Lower leg skin (tissue), 4 donors: ENCODE data around the gene RASAL3. TPM values are rescaled to one million over a fixed set of nuclear protein-coding genes. Genes with fewer than 3 reads are reported as not detected.
A peak's percentile ranks its signal among the peaks of the same experiment; 100 is the strongest.

ENCODE experiments used
- DNase-seq, 2 donors: peaks; one replicate each; pipeline ENCODE4 v3.0.0-alpha.2; 2019; ENCODE audit warnings: low spot score in 2 of 2
- H3K4me3 ChIP-seq: fragments of 200-600 bp; sonication (generic); 2 replicates; pipeline ENCODE4 v1.5.1; 2017; ENCODE audit warnings: mild to moderate bottlenecking, low read depth; ENCODE audit not compliant: poor library complexity, severe bottlenecking
- POLR2A ChIP-seq, 2 donors: fragments of 450-650 bp; IDR thresholded peaks; one replicate each; pipeline ENCODE4 v1.6.1; 2016 to 2017; ENCODE audit warnings: antibody characterized with exemption in 2 of 2, mild to moderate bottlenecking in 1 of 2, moderate library complexity in 1 of 2
- WGBS, 2 donors: methylation state at CpG; one replicate each; pipeline ENCODE4 v1.1.5; 2018; 5-methylcytosine and 5-hydroxymethylcytosine counted together
- intact Hi-C: fragments of 100-400 bp; cut with DNase I; formaldehyde crosslinking; loops from one replicate; pipeline ENCODE4 v1.15.0; 2023; ENCODE audit warnings: low total_unique reads
- total RNA-seq, 4 donors: library from RNA; depleted of rRNA; stranded (reverse); fragments of >200 nt; gene quantifications; one replicate each; pipeline ENCODE4 v1.1.0, GENCODE V29; 2016
- TF ChIP-seq, protein P1 (sequence below), 3 donors: fragments of 450-650 bp; IDR thresholded peaks; one replicate each; pipeline ENCODE4 v1.5.1; 2016; ENCODE audit warnings: antibody characterized with exemption in 3 of 3, mild to moderate bottlenecking in 3 of 3, moderate library complexity in 2 of 3

Gene RASAL3
- total RNA-seq, 4 donors from 2014 or later = 0.17 to 2.1 (median 1.5) TPM

DNA sequence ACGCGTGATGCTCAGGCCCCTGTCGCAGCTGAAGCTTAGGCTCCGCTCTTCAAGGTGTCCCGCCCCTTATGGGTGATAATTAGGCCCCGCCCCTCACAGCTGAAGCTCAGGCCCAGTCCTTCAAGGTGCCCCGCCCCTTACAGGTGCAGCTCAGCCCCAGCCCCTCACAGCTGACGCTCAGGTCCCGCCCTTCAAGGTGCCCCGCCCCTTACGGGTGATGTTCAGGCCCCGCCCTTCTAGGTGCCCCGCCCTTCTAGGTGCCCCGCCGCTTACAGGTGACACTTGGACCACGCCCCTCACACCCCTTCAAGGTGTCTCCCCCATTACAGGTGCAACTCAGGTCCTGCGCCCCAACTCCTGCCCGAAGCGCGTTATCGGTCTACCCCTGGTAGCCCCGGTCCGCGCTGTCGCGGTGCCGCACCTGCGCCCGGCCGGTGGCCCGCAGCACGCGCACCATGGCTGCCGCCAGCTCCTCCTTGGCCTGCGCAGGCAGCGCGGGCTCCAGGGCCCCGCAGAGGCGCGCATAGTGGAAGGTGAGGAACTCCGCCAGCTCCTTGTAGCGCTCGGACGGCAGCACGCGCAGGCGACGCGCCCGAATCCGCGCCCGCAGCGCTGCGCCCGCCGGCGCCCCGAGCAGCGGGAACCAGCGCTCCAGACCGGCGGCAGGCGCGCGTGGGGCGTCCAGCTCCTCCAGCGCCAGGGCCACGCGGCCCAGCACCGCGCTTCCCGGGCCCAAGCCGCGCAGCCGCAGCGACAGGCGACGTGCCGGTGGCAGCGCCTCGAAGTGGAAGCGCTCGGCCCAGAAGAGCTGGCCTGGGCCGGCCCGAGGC, 7.3 kb downstream of the RASAL3 start:
- intact Hi-C loops = loop anchor here (5.0 kb wide), 1 partner anchor 1165 kb away; no protein-coding TSS in a partner anchor
- WGBS, 2 donors = 19 to 35% methylated on average over 29 to 37 of the region's 86 CpGs
- peak in 1 of 2 donors; percentile 31 for DNase-seq
- no peak overlapping the region for H3K4me3 ChIP-seq
- no peak for TF ChIP-seq POLR2A (IDR thresholded peaks at IDR 0.05)
- TF ChIP-seq, protein P1, sequence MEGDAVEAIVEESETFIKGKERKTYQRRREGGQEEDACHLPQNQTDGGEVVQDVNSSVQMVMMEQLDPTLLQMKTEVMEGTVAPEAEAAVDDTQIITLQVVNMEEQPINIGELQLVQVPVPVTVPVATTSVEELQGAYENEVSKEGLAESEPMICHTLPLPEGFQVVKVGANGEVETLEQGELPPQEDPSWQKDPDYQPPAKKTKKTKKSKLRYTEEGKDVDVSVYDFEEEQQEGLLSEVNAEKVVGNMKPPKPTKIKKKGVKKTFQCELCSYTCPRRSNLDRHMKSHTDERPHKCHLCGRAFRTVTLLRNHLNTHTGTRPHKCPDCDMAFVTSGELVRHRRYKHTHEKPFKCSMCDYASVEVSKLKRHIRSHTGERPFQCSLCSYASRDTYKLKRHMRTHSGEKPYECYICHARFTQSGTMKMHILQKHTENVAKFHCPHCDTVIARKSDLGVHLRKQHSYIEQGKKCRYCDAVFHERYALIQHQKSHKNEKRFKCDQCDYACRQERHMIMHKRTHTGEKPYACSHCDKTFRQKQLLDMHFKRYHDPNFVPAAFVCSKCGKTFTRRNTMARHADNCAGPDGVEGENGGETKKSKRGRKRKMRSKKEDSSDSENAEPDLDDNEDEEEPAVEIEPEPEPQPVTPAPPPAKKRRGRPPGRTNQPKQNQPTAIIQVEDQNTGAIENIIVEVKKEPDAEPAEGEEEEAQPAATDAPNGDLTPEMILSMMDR (IDR thresholded peaks at IDR 0.05) = no peak

DNA sequence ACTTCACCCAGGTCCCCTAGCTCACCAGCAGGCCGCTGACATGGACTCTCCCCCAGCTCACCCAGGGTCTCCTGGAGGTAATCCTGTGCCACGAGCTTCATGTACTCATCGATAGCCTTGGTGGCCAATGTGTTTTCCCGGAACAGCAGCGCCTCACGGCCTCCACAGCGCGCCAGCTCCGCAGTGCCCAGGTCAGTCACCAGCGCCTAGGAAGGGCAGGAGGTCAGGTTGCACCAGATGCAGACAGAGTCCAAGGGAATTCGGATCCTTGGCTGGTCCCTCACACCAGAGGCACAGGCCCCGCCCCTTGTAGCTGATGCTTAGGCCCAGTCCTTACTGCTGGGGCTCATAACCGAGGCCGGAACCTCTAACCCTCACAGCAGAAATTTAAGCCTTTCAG, 7.9 kb downstream of the RASAL3 start:
- no peak for DNase-seq
- WGBS, 2 donors = 34 to 44% methylated on average over 8 to 14 of the region's 14 CpGs
- TF ChIP-seq, protein P1 (IDR thresholded peaks at IDR 0.05) = no peak
- no peak for TF ChIP-seq POLR2A (IDR thresholded peaks at IDR 0.05)
- no peak overlapping the region for H3K4me3 ChIP-seq
- intact Hi-C loops = loop anchor here (5.0 kb wide), 1 partner anchor 1166 kb away; no protein-coding TSS in a partner anchor

DNA sequence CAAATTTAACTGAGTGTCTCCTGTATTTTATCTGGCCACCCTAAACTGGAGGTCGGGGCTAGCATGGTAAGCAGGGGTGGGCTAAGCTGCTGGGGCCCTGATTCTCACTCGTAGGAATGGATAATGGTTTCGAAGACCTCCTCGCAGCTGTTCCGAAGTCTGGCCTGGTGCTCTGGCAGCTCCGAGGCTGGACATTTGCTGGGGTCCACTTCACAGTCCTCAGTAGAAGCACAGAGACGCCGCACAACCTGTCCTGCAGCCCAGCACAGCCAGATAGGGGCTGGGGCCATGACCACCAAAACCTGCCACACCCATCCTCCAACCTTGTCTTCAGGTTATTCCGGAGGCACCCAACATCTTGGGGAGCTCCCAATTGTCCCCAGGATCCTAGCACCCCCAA, 8.3 kb downstream of the RASAL3 start:
- DNase-seq = no peak
- intact Hi-C loops = loop anchor here (5.0 kb wide), 1 partner anchor 1166 kb away; no protein-coding TSS in a partner anchor
- H3K4me3 ChIP-seq = no peak overlapping the region
- 89 to 93% methylated on average over 6 to 9 of the region's 9 CpGs for WGBS, 2 donors
- TF ChIP-seq, protein P1 (IDR thresholded peaks at IDR 0.05) = no peak
- no peak for TF ChIP-seq POLR2A (IDR thresholded peaks at IDR 0.05)

DNA sequence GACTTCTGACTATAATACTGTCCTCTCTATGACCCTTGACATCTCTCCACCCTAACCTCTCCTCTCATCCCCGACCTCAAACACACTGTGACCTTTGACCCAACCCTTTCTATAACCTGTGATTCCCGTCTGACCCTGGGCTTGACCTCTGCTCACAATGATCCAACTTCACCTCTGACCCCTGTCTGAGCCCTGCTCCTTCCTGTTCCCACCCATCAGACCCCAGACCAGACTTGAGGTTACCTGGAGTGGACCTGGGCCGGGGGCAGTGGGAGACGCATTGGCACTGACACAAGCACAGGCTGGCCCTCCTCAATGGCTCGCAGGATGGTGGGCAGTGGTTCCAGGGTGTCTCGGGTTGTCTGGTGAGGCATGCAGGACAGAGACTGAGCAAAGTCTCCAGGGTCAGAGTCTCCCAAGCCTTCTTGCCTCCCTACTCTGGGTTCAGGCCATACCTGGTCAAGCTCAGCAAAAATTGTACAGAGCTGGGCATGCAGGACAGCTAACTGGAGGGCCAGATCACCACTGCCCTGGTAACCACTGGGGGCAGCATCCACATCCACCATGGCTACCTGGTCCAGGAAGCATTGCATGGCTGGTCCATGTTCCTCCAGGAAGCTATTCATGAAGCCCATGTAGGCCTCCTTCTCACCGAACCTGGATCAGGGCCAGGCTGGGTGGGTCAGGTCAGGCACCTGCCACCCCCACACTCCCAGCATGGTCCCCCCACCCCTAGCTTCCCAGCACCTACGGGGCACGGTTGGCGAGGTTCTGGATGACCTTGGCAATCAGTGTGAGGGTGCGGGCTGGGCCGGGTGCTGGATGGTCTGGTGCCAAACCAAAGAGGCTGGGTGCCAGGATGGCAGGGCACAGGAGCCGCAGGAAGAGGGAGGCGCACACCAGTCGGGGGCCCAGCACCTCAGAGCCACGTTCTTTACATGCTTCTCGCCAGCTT, 10.2 kb downstream of the RASAL3 start:
- DNase-seq = no peak
- no peak overlapping the region for H3K4me3 ChIP-seq
- intact Hi-C loops = no loop called here
- no peak for TF ChIP-seq POLR2A (IDR thresholded peaks at IDR 0.05)
- TF ChIP-seq, protein P1 (IDR thresholded peaks at IDR 0.05) = no peak
- WGBS, 2 donors = 68 to 70% methylated on average over 16 to 17 of the region's 17 CpGs

DNA sequence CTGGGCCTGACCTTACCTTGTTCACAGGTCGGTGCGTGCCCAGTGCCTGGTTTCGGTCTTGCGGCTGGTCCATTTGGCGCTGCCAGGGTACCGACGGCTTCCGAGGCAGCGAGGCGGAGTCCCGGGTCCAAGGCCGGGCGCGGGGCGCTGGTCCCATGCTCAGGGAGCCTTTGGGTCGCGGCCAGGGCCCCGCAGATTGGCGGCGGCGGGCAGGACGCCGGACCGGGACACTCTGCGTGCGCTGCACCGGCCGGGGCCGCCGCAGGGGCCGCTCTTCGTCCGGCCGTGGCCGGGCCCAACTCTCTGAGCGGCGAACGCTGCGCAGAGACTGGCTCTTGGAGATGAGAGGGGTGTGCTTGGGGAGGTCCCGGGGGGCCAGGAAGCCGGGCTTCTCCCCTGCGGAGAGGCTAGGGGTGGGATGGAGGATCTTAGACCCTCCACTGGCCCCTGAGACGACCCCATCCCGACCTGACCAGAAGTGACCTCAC, 11.2 kb downstream of the RASAL3 start:
- 21 to 27% methylated on average over 9 to 20 of the region's 44 CpGs for WGBS, 2 donors
- no peak for DNase-seq
- no peak overlapping the region for H3K4me3 ChIP-seq
- intact Hi-C loops = no loop called here
- TF ChIP-seq POLR2A (IDR thresholded peaks at IDR 0.05) = no peak
- TF ChIP-seq, protein P1 (IDR thresholded peaks at IDR 0.05) = no peak
